CD4-positive, alpha-beta memory T cell (primary cell): Measurements from ENCODE around the gene SFPQ. TPM values are rescaled to one million over a fixed set of nuclear protein-coding genes. Genes with fewer than 3 reads are reported as not detected.

Source experiments
- CTCF ChIA-PET: fragments of 350-600 bp; sonication (Branson Sonifier 250); formaldehyde crosslinking; loops from one replicate; lab custom pipeline; 2021; ENCODE audit warnings: inconsistent platforms; ENCODE audit not compliant: partially characterized antibody; lab: Charles Lee
- POLR2A ChIA-PET: fragments of 350-600 bp; sonication (Branson Sonifier 250); formaldehyde crosslinking; loops from one replicate; lab custom pipeline; 2021; ENCODE audit not compliant: partially characterized antibody; lab: Charles Lee
- DNase-seq, 5 donors: peaks; one replicate each; pipeline versions ENCODE4 v3.0.0 to v3.0.0-alpha.2; 2020 to 2022; ENCODE audit warnings: mixed read lengths in 1 of 5
- H3K27ac ChIP-seq: one replicate; pipeline ENCODE4 v1.7.0; 2013; ENCODE audit warnings: low read depth, low read length
- H3K27me3 ChIP-seq: 2 replicates; pipeline ENCODE4 v1.7.0; 2013; ENCODE audit warnings: mild to moderate bottlenecking, low read length, moderate library complexity; ENCODE audit not compliant: insufficient read depth
- H3K36me3 ChIP-seq: 2 replicates; pipeline ENCODE4 v1.7.0; 2013; ENCODE audit warnings: mild to moderate bottlenecking, low read length, moderate library complexity; ENCODE audit not compliant: insufficient read depth
- H3K4me1 ChIP-seq: 2 replicates; pipeline ENCODE4 v1.7.0; 2013; ENCODE audit warnings: mild to moderate bottlenecking, low read length, moderate library complexity; ENCODE audit not compliant: insufficient read depth
- H3K4me3 ChIP-seq, 2 donors: one replicate each; pipeline ENCODE4 v1.7.0; 2013; ENCODE audit warnings: low read length in 2 of 2, mild to moderate bottlenecking in 1 of 2
- H3K9me3 ChIP-seq, 2 donors: one replicate each; pipeline ENCODE4 v1.7.0; 2013; ENCODE audit warnings: low read length in 2 of 2, control low read depth in 1 of 2; ENCODE audit not compliant: control insufficient read depth in 1 of 2
- H3K27ac Mint-ChIP-seq, 7 donors: one replicate each; pipeline ENCODE4 v1.8.0; 2020 to 2021; ENCODE audit warnings: mixed read lengths in 7 of 7, mild to moderate bottlenecking in 6 of 7, inconsistent platforms in 3 of 7, moderate library complexity in 3 of 7
- H3K27me3 Mint-ChIP-seq, 2 donors: one replicate each; pipeline ENCODE4 v1.8.0; 2020 to 2021; ENCODE audit warnings: mixed read lengths in 2 of 2
- H3K36me3 Mint-ChIP-seq, 2 donors: one replicate each; pipeline ENCODE4 v1.8.0; 2020 to 2021; ENCODE audit warnings: mixed read lengths in 2 of 2, inconsistent platforms in 1 of 2, mild to moderate bottlenecking in 1 of 2
- H3K4me1 Mint-ChIP-seq, 4 donors: one replicate each; pipeline ENCODE4 v1.8.0; 2020 to 2021; ENCODE audit warnings: mixed read lengths in 4 of 4, mild to moderate bottlenecking in 1 of 4
- H3K4me3 Mint-ChIP-seq, 8 donors: one replicate each; pipeline ENCODE4 v1.8.0; 2020 to 2021; ENCODE audit warnings: mixed read lengths in 8 of 8, mild to moderate bottlenecking in 7 of 8, moderate library complexity in 6 of 8, inconsistent platforms in 3 of 8
- H3K9me3 Mint-ChIP-seq, 8 donors: one replicate each; pipeline ENCODE4 v1.8.0; 2020 to 2021; ENCODE audit warnings: mixed read lengths in 8 of 8, mild to moderate bottlenecking in 5 of 8, inconsistent platforms in 3 of 8, moderate library complexity in 1 of 8
- intact Hi-C: fragments of 100-400 bp; cut with micrococcal nuclease; formaldehyde crosslinking; loops from one replicate; pipeline ENCODE4 v1.15.1; 2023
- polyA plus RNA-seq, 2 donors: library from polyadenylated mRNA; unstranded; fragments of 300-500 nt; fragmentation: Illumina TruSeq; gene quantifications; one replicate each; pipeline ENCODE4 v1.2.3, GENCODE V29; 2021
- total RNA-seq, 2 experiments: library from RNA; stranded (reverse); gene quantifications; one replicate each; pipeline ENCODE4 v1.2.3, GENCODE V29; 2021

Gene SFPQ
- total and polyA plus RNA-seq, 4 experiments from 2014 or later: 63.3 to 334 (median 238) TPM

- H3K4me3 Mint-ChIP-seq: peak overlapping the region; percentile 72 to 98 (median 96)
- ChIA-PET POLR2A (interaction anchor here (0.7 to 1.3 kb wide), 3 partner anchors 10 to 16 kb away, joined by 3 to 4 read pairs (median 4); no protein-coding TSS in a partner anchor), CTCF (no interaction called here)
- no peak for DNase-seq
- intact Hi-C loops: no loop called here
- H3K9me3 ChIP-seq: no peaks in the 10 kb centered on the region
- no peaks in the 10 kb centered on the region for H3K27me3 Mint-ChIP-seq
- no peaks in the 10 kb centered on the region for H3K27me3 ChIP-seq
- peaks cover 76 to 85% of the 10 kb centered on the region in 2 donors for H3K36me3 Mint-ChIP-seq
- H3K27ac Mint-ChIP-seq: peak overlapping the region; percentile 67 to 96 (median 88)
- peaks cover 61 to 91% (median 72%) of the 10 kb centered on the region in 4 donors for H3K4me1 Mint-ChIP-seq
- H3K27ac ChIP-seq: peak overlapping the region; percentile 29
- H3K9me3 Mint-ChIP-seq: peaks cover 0 to 4% (median 0%) of the 10 kb centered on the region in 8 donors
- peaks cover 81% of the 10 kb centered on the region for H3K4me1 ChIP-seq
- H3K4me3 ChIP-seq: no peak overlapping the region
- H3K36me3 ChIP-seq: peaks cover 76% of the 10 kb centered on the region
Observed at GRCh38 chr1:35188578-35189392, 4.2 kb downstream of the SFPQ start.

GRCh38 chr1:35187816-35188342, 5.1 kb downstream of the SFPQ start:
- CTCF ChIA-PET: no interaction called here
- peak overlapping the region; percentile 29 for H3K27ac ChIP-seq
- H3K4me1 ChIP-seq: peaks cover 84% of the 10 kb centered on the region
- no peaks in the 10 kb centered on the region for H3K9me3 ChIP-seq
- peaks cover 84 to 92% of the 10 kb centered on the region in 2 donors for H3K36me3 Mint-ChIP-seq
- H3K27ac Mint-ChIP-seq: peak overlapping the region; percentile 8 to 96 (median 83)
- DNase-seq: no peak
- H3K9me3 Mint-ChIP-seq: peaks cover 0 to 6% (median 0%) of the 10 kb centered on the region in 8 donors
- H3K4me3 ChIP-seq: no peak overlapping the region
- H3K27me3 ChIP-seq: no peaks in the 10 kb centered on the region
- peaks cover 61 to 91% (median 73%) of the 10 kb centered on the region in 4 donors for H3K4me1 Mint-ChIP-seq
- peak overlapping the region in 4 of 8 donors; percentile 22 to 97 (median 75) for H3K4me3 Mint-ChIP-seq
- H3K36me3 ChIP-seq: peaks cover 82% of the 10 kb centered on the region
- intact Hi-C loops: no loop called here
- POLR2A ChIA-PET: interaction anchor here (1.3 kb wide), 1 partner anchor 9 kb away, joined by 4 read pairs; no protein-coding TSS in a partner anchor
- H3K27me3 Mint-ChIP-seq: no peaks in the 10 kb centered on the region

GRCh38 chr1:35186239-35186638, 6.7 kb downstream of the SFPQ start:
- no peak overlapping the region for H3K4me3 ChIP-seq
- H3K4me1 ChIP-seq: peaks cover 98% of the 10 kb centered on the region

GRCh38 chr1:35185200-35185599, 7.7 kb downstream of the SFPQ start:
- H3K27ac ChIP-seq: no peak overlapping the region
- Mint-ChIP-seq H3K4me3 (peak overlapping the region in 6 of 8 donors; percentile 4 to 65 (median 12)), H3K27me3 (no peaks in the 10 kb centered on the region), H3K36me3 (peaks cover 90 to 100% of the 10 kb centered on the region in 2 donors), H3K9me3 (peaks cover 0 to 9% (median 0%) of the 10 kb centered on the region in 8 donors), H3K4me1 (peaks cover 68 to 99% (median 87%) of the 10 kb centered on the region in 4 donors), H3K27ac (peak overlapping the region in 5 of 7 donors; percentile 50 to 96 (median 77))
- no peak for DNase-seq
- ChIA-PET CTCF (interaction anchor here (1.8 kb wide), 1 partner anchor 16 kb away, joined by 6 read pairs; no protein-coding TSS in a partner anchor), POLR2A (interaction anchor here (1.2 kb wide), 1 partner anchor 10 kb away, joined by 3 read pairs; no protein-coding TSS in a partner anchor)
- H3K4me1 ChIP-seq: peaks cover 98% of the 10 kb centered on the region
- no peak overlapping the region for H3K4me3 ChIP-seq
- H3K36me3 ChIP-seq: peaks cover 95% of the 10 kb centered on the region
- no peaks in the 10 kb centered on the region for H3K9me3 ChIP-seq
- intact Hi-C loops: no loop called here
- no peaks in the 10 kb centered on the region for H3K27me3 ChIP-seq

More at GRCh38 chr1:35186239-35186638, 6.7 kb downstream of the SFPQ start:
- H3K36me3 ChIP-seq: peaks cover 95% of the 10 kb centered on the region
- Mint-ChIP-seq H3K4me3 (peak overlapping the region in 4 of 8 donors; percentile 14 to 74 (median 57)), H3K9me3 (peaks cover 0 to 9% (median 0%) of the 10 kb centered on the region in 8 donors), H3K4me1 (peaks cover 73 to 99% (median 87%) of the 10 kb centered on the region in 4 donors), H3K36me3 (peaks cover 93 to 100% of the 10 kb centered on the region in 2 donors), H3K27ac (peak overlapping the region in 5 of 7 donors; percentile 73 to 96 (median 86)), H3K27me3 (no peaks in the 10 kb centered on the region)
- ChIA-PET CTCF (interaction anchor here (1.8 kb wide), 1 partner anchor 15 kb away, joined by 6 read pairs; no protein-coding TSS in a partner anchor), POLR2A (interaction anchor here (0.6 to 1.2 kb wide), 5 partner anchors 9 to 431 kb away, joined by 3 read pairs; partner anchors contain the start of gene ZMYM6)
- peak overlapping the region; percentile 12 for H3K27ac ChIP-seq
- H3K27me3 ChIP-seq: no peaks in the 10 kb centered on the region
- no peaks in the 10 kb centered on the region for H3K9me3 ChIP-seq
- DNase-seq: no peak
- intact Hi-C loops: no loop called here

- Histone ChIP-seq H3K36me3 (peaks cover 95% of the 10 kb centered on the region), H3K27ac (peak overlapping the region; percentile 2), H3K4me3 (no peak overlapping the region), H3K27me3 (no peaks in the 10 kb centered on the region), H3K9me3 (no peaks in the 10 kb centered on the region), H3K4me1 (peaks cover 98% of the 10 kb centered on the region)
- intact Hi-C loops: no loop called here
- DNase-seq: no peak
- Mint-ChIP-seq H3K36me3 (peaks cover 89 to 99% of the 10 kb centered on the region in 2 donors), H3K4me1 (peaks cover 67 to 99% (median 85%) of the 10 kb centered on the region in 4 donors), H3K4me3 (peak overlapping the region in 5 of 8 donors; percentile 6 to 65 (median 38)), H3K9me3 (peaks cover 0 to 9% (median 0%) of the 10 kb centered on the region in 8 donors), H3K27ac (peak overlapping the region; percentile 19 to 96 (median 76)), H3K27me3 (no peaks in the 10 kb centered on the region)
- ChIA-PET CTCF (interaction anchor here (1.8 kb wide), 1 partner anchor 17 kb away, joined by 6 read pairs; no protein-coding TSS in a partner anchor), POLR2A (no interaction called here)
Observed at GRCh38 chr1:35184495-35185199, 8.3 kb downstream of the SFPQ start.

- Mint-ChIP-seq H3K27me3 (no peaks in the 10 kb centered on the region), H3K4me3 (peak overlapping the region in 3 of 8 donors; percentile 34 to 54 (median 41)), H3K4me1 (peaks cover 48 to 88% (median 72%) of the 10 kb centered on the region in 4 donors), H3K27ac (peak overlapping the region; percentile 9 to 96 (median 36)), H3K9me3 (peaks cover 0 to 6% (median 0%) of the 10 kb centered on the region in 8 donors), H3K36me3 (peaks cover 76 to 99% of the 10 kb centered on the region in 2 donors)
- CTCF ChIA-PET: no interaction called here
- intact Hi-C loops: no loop called here
- no peak for DNase-seq
- peaks cover 95% of the 10 kb centered on the region for H3K36me3 ChIP-seq
- no peaks in the 10 kb centered on the region for H3K27me3 ChIP-seq
- H3K4me3 ChIP-seq: no peak overlapping the region
- no peaks in the 10 kb centered on the region for H3K9me3 ChIP-seq
- H3K4me1 ChIP-seq: peaks cover 85% of the 10 kb centered on the region
- H3K27ac ChIP-seq: no peak overlapping the region
- POLR2A ChIA-PET: interaction anchor here (1.1 to 1.6 kb wide), 2 partner anchors 8 to 9 kb away, joined by 3 to 4 read pairs; no protein-coding TSS in a partner anchor
Observed at GRCh38 chr1:35181790-35182455, 11.0 kb downstream of the SFPQ start.
